Gastrocnemius medialis (tissue), 4 donors: Measurements from ENCODE around the gene IP6K3. TPM values are rescaled to one million over a fixed set of nuclear protein-coding genes. Genes with fewer than 3 reads are reported as not detected.

Experiments used
- ATAC-seq, 2 donors: fragments of 150-250 bp; one replicate each; pipeline ENCODE4 v1.9.1; 2016
- DNase-seq, 2 donors: peaks; one replicate each; pipeline ENCODE4 v3.0.0-alpha.2; 2019
- H3K27ac ChIP-seq, 4 donors: fragments of 200-600 bp; sonication (generic); 1 replicate in 1 of 4; 2 replicates in 3 of 4; pipeline ENCODE4 v1.5.1; 2016 to 2018; ENCODE audit warnings: mild to moderate bottlenecking in 2 of 4, moderate library complexity in 1 of 4
- H3K27me3 ChIP-seq, 3 donors: fragments of 200-600 bp; sonication (generic) in 2 of 3; 1 replicate in 1 of 3; 2 replicates in 2 of 3; pipeline versions ENCODE4 v1.5.1 to v1.6.0; 2016 to 2019; ENCODE audit warnings: mild to moderate bottlenecking in 1 of 3, moderate library complexity in 1 of 3
- H3K36me3 ChIP-seq, 2 donors: fragments of 200-600 bp; sonication (generic) in 1 of 2; one replicate each; pipeline ENCODE4 v1.5.1; 2017 to 2018
- H3K4me1 ChIP-seq, 2 donors: fragments of 200-600 bp; sonication (generic) in 1 of 2; one replicate each; pipeline ENCODE4 v1.5.1; 2016 to 2017; ENCODE audit warnings: mild to moderate bottlenecking in 2 of 2
- H3K4me3 ChIP-seq, 4 donors: fragments of 200-600 bp; sonication (generic) in 3 of 4; 1 replicate in 1 of 4; 2 replicates in 3 of 4; pipeline ENCODE4 v1.5.1; 2016 to 2019; ENCODE audit warnings: mild to moderate bottlenecking in 2 of 4
- H3K9me3 ChIP-seq, 3 donors: fragments of 200-600 bp; sonication (generic) in 2 of 3; 1 replicate in 1 of 3; 2 replicates in 2 of 3; pipeline ENCODE4 v1.5.1; 2016 to 2019
- CTCF ChIP-seq, 5 experiments: fragments of 450-650 bp in 3 of 5; fragments of 200-600 bp in 2 of 5; sonication (generic) in 2 of 5; IDR thresholded peaks in 4 of 5; conservative IDR thresholded peaks in 1 of 5; 1 replicate in 4 of 5; 2 replicates in 1 of 5; pipeline ENCODE4 v1.5.1; 2016 to 2019; ENCODE audit warnings: antibody characterized with exemption in 5 of 5, mild to moderate bottlenecking in 3 of 5, moderate library complexity in 3 of 5
- POLR2A ChIP-seq, 2 donors: fragments of 450-650 bp; IDR thresholded peaks; one replicate each; pipeline ENCODE4 v1.6.1; 2017; ENCODE audit warnings: antibody characterized with exemption in 2 of 2, mild to moderate bottlenecking in 2 of 2, moderate library complexity in 2 of 2
- in situ Hi-C, 4 donors: fragments of 200-750 bp; cut with MboI; loops; one replicate each; pipeline versions ENCODE4 v1.15.0 to v1.8.0; 2017; ENCODE audit warnings: low sequenced_read_pairs in 4 of 4
- intact Hi-C: fragments of 100-400 bp; cut with DNase I; formaldehyde crosslinking; loops from one replicate; pipeline ENCODE4 v1.15.1; 2023; ENCODE audit warnings: low total_unique reads
- total RNA-seq, 4 donors: library from RNA; depleted of rRNA; stranded (reverse); fragments of >200 nt; gene quantifications; one replicate each; pipeline versions ENCODE4 v1.1.0 to v1.2.3, GENCODE V29; 2016

Gene IP6K3
- total RNA-seq, 4 donors from 2014 or later: 287 to 570 (median 348) TPM

- no peaks in the 10 kb centered on the region for H3K27me3 ChIP-seq
- intact Hi-C loops: no loop called here
Observed at GRCh38 chr6:33713786-33714185, 32.9 kb downstream of the IP6K3 start.

GRCh38 chr6:33712914-33713313, 33.8 kb downstream of the IP6K3 start:
- ATAC-seq (no peak), DNase-seq (no peak)
- intact Hi-C loops (no loop called here), in situ Hi-C loops (loop anchor here in 1 of 4 donors (5.0 kb wide), 1 partner anchor 49 kb away; no protein-coding TSS in a partner anchor)
- Histone ChIP-seq H3K27ac (no peak overlapping the region), H3K4me1 (peaks cover 20 to 36% of the 10 kb centered on the region in 2 donors), H3K36me3 (peaks cover 0 to 10% of the 10 kb centered on the region in 2 donors), H3K9me3 (no peaks in the 10 kb centered on the region), H3K4me3 (no peak overlapping the region), H3K27me3 (no peaks in the 10 kb centered on the region)
- TF ChIP-seq CTCF (IDR thresholded peaks at IDR 0.05 in 4 of 5, conservative IDR thresholded peaks at IDR 0.05 in 1 of 5): no peak
- no peak for TF ChIP-seq POLR2A (IDR thresholded peaks at IDR 0.05)

More at GRCh38 chr6:33713786-33714185, 32.9 kb downstream of the IP6K3 start:
- in situ Hi-C loops: loop anchor here in 1 of 4 donors (5.0 kb wide), 1 partner anchor 49 kb away; no protein-coding TSS in a partner anchor
- H3K36me3 ChIP-seq: peaks cover 0 to 1% of the 10 kb centered on the region in 2 donors
- H3K27ac ChIP-seq: peak overlapping the region; percentile 34 to 63 (median 56)
- TF ChIP-seq CTCF (IDR thresholded peaks at IDR 0.05 in 4 of 5, conservative IDR thresholded peaks at IDR 0.05 in 1 of 5): no peak
- TF ChIP-seq POLR2A (IDR thresholded peaks at IDR 0.05): no peak
- peaks cover 28 to 35% of the 10 kb centered on the region in 2 donors for H3K4me1 ChIP-seq
- no peaks in the 10 kb centered on the region for H3K9me3 ChIP-seq
- DNase-seq (no peak), ATAC-seq (no peak)
- no peak overlapping the region for H3K4me3 ChIP-seq

- ATAC-seq (peak; percentile 89 to 93), DNase-seq (peak; percentile 96)
- H3K4me1 ChIP-seq: peaks cover 20 to 30% of the 10 kb centered on the region in 2 donors
- TF ChIP-seq POLR2A (IDR thresholded peaks at IDR 0.05) (peak; percentile 87 to 88), CTCF (IDR thresholded peaks at IDR 0.05 in 4 of 5, conservative IDR thresholded peaks at IDR 0.05 in 1 of 5) (peak; percentile 62 to 83 (median 64))
- no peaks in the 10 kb centered on the region for H3K9me3 ChIP-seq
- peak within 1 kb of the TSS; percentile 85 to 100 (median 92) for H3K4me3 ChIP-seq
- H3K27ac ChIP-seq: peak within 1 kb of the TSS; percentile 96 to 100 (median 97)
- in situ Hi-C loops (loop anchor here in 1 of 4 donors (5.0 kb wide), 1 partner anchor 51 kb away; no protein-coding TSS in a partner anchor), intact Hi-C loops (loop anchor here (1.0 kb wide), 1 partner anchor 51 kb away; no protein-coding TSS in a partner anchor)
- peaks cover 0 to 15% of the 10 kb centered on the region in 2 donors for H3K36me3 ChIP-seq
- no peaks in the 10 kb centered on the region for H3K27me3 ChIP-seq
Observed at GRCh38 chr6:33711140-33712129, 35.3 kb downstream of the IP6K3 start, which contains the start of gene UQCC2. Gene UQCC2, minus strand, starts transcription at chr6:33711700. Its CDS starts 14 bp downstream, at chr6:33711686.

GRCh38 chr6:33710296-33711121, 36.2 kb downstream of the IP6K3 start:
- Histone ChIP-seq H3K27ac (peak overlapping the region; percentile 96 to 100 (median 97)), H3K27me3 (no peaks in the 10 kb centered on the region), H3K4me1 (peaks cover 20 to 34% of the 10 kb centered on the region in 2 donors), H3K4me3 (peak overlapping the region; percentile 85 to 100 (median 92)), H3K9me3 (no peaks in the 10 kb centered on the region), H3K36me3 (peaks cover 0 to 15% of the 10 kb centered on the region in 2 donors)
- ATAC-seq (no peak), DNase-seq (no peak)
- intact Hi-C loops: loop anchor here (1.0 kb wide), 1 partner anchor 52 kb away; no protein-coding TSS in a partner anchor
- in situ Hi-C loops: loop anchor here in 1 of 4 donors (5.0 kb wide), 1 partner anchor 52 kb away; no protein-coding TSS in a partner anchor
- TF ChIP-seq CTCF (IDR thresholded peaks at IDR 0.05 in 4 of 5, conservative IDR thresholded peaks at IDR 0.05 in 1 of 5) (no peak), POLR2A (IDR thresholded peaks at IDR 0.05) (no peak)
